Psoas muscle (tissue), 8 donors: Measurements from ENCODE around the gene TEX44. TPM values are rescaled to one million over a fixed set of nuclear protein-coding genes. Genes with fewer than 3 reads are reported as not detected.

Source experiments
- ATAC-seq, 4 donors: fragments of 200-7000 bp; cut with Tn5 transposase; one replicate each; pipeline ENCODE4 v1.9.1; 2020; ENCODE audit warnings: moderate library complexity in 3 of 4, mild to moderate bottlenecking in 2 of 4
- DNase-seq, 2 donors: peaks; one replicate each; pipeline ENCODE4 v3.0.0-alpha.2; 2020
- H3K27ac ChIP-seq: fragments of 200-600 bp; one replicate; pipeline ENCODE4 v1.8.0; 2022
- H3K27me3 ChIP-seq, 3 donors: fragments of 200-600 bp in 1 of 3; one replicate each; pipeline versions ENCODE4 v1.6.1 to v1.8.0; 2013 to 2022; ENCODE audit warnings: low read length in 2 of 3, mild to moderate bottlenecking in 2 of 3, moderate library complexity in 1 of 3; ENCODE audit not compliant: insufficient read depth in 3 of 3
- H3K36me3 ChIP-seq, 2 donors: fragments of 200-600 bp in 1 of 2; one replicate each; pipeline versions ENCODE4 v1.6.1 to v1.8.0; 2013 to 2022; ENCODE audit warnings: low read depth in 1 of 2, mild to moderate bottlenecking in 1 of 2, moderate library complexity in 1 of 2; ENCODE audit not compliant: insufficient read depth in 1 of 2
- H3K4me1 ChIP-seq: fragments of 200-600 bp; one replicate; pipeline ENCODE4 v1.8.0; 2022
- H3K4me3 ChIP-seq: fragments of 200-600 bp; one replicate; pipeline ENCODE4 v1.8.0; 2022; ENCODE audit warnings: mild to moderate bottlenecking
- H3K9me3 ChIP-seq: fragments of 200-600 bp; one replicate; pipeline ENCODE4 v1.8.0; 2022
- WGBS, 3 donors: extraction: QIAGEN DNeasy Blood & Tissue Kit; methylation state at CpG; one replicate each; pipeline versions ENCODE4 v1.1.6 to v1.1.7; 2013; 5-methylcytosine and 5-hydroxymethylcytosine counted together
- intact Hi-C, 2 donors: fragments of 100-400 bp; cut with DNase I; formaldehyde crosslinking; loops; one replicate each; pipeline versions ENCODE4 v1.11.0 to v1.14.2; 2022
- long read RNA-seq, 2 donors: library from polyadenylated mRNA; unstranded; transcript quantifications; one replicate each; pipeline ENCODE4 v2.0.0, GENCODE V29; 2021
- polyA plus RNA-seq, 3 donors: library from polyadenylated mRNA; stranded (reverse); fragments of 200-250 nt; gene quantifications; one replicate each; pipeline ENCODE4 v1.2.3, GENCODE V29; 2013
- total RNA-seq, 4 donors: library from RNA; stranded (reverse); fragmentation: NEBNext Ultra II Directional in 2 of 4; extraction: Animal tissue kit (Norgen Biotek cat#: 25700) in 2 of 4; gene quantifications; one replicate each; pipeline versions ENCODE4 v1.2.1 to v1.2.4, GENCODE V29; 2021 to 2023
- TF ChIP-seq, protein P1 (sequence below): fragments of 200-600 bp; IDR thresholded peaks from one replicate; pipeline ENCODE4 v1.8.0; 2022; ENCODE audit warnings: antibody characterized with exemption
- donor health status: healthy with polysubstance abuse.
- donor health status: DM: no; HTN: no; CAD: no; lungs with moderate emphysema.
- donor health status: Bipolar disorder and iron deficiency.
- donor health status: healthy.
- donor health status: DM: yes; HTN: yes; CAD: no.
- donor health status: DM: no; HTN: no; CAD: no.
- donor health status: DM: no; HTN: no; CAD: no.
- donor health status: DM: yes; HTN: yes; CAD: no.

TEX44 gene
- total RNA-seq, result not detected
- not detected for polyA plus RNA-seq
- long read RNA-seq, donor 1, result 0 reads
- long read RNA-seq, donor 2, result 0 reads

GRCh38 chr2:231592636-231593145 is at the start of gene TEX44:
TEX44 (plus strand) TSS chr2:231592864; CDS start chr2:231592952, 88 bp downstream.
- DNase-seq, result no peak
- Histone ChIP-seq H3K9me3 (no peaks in the 10 kb centered on the region), H3K36me3 (no peaks in the 10 kb centered on the region), H3K4me1 (peaks cover 3% of the 10 kb centered on the region), H3K4me3 (no peak within 1 kb of the TSS), H3K27ac (no peak within 1 kb of the TSS), H3K27me3 (no peaks in the 10 kb centered on the region)
- no peak for ATAC-seq
- WGBS, 3 donors, result 74 to 88% (median 81%) methylated on average over 6 of the region's 6 CpGs
- TF ChIP-seq, protein P1, sequence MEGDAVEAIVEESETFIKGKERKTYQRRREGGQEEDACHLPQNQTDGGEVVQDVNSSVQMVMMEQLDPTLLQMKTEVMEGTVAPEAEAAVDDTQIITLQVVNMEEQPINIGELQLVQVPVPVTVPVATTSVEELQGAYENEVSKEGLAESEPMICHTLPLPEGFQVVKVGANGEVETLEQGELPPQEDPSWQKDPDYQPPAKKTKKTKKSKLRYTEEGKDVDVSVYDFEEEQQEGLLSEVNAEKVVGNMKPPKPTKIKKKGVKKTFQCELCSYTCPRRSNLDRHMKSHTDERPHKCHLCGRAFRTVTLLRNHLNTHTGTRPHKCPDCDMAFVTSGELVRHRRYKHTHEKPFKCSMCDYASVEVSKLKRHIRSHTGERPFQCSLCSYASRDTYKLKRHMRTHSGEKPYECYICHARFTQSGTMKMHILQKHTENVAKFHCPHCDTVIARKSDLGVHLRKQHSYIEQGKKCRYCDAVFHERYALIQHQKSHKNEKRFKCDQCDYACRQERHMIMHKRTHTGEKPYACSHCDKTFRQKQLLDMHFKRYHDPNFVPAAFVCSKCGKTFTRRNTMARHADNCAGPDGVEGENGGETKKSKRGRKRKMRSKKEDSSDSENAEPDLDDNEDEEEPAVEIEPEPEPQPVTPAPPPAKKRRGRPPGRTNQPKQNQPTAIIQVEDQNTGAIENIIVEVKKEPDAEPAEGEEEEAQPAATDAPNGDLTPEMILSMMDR, result no peak
- intact Hi-C loops, result loop anchor here in 1 of 2 donors (5.0 kb wide), 1 partner anchor 70 kb away; no protein-coding TSS in a partner anchor

GRCh38 chr2:231545105-231545902 is 47.4 kb upstream of the TEX44 start:
- Histone ChIP-seq H3K4me1 (no peaks in the 10 kb centered on the region), H3K27ac (peak overlapping the region; percentile 26), H3K4me3 (no peak overlapping the region), H3K36me3 (no peaks in the 10 kb centered on the region), H3K27me3 (no peaks in the 10 kb centered on the region), H3K9me3 (peaks cover 9% of the 10 kb centered on the region)
- ATAC-seq (peak; percentile 40 to 64 (median 55)), DNase-seq (no peak)
- intact Hi-C loops, result no loop called here
- WGBS, 3 donors, result 45 to 49% (median 48%) methylated on average over 14 of the region's 14 CpGs
- TF ChIP-seq, protein P1, result no peak

DNA sequence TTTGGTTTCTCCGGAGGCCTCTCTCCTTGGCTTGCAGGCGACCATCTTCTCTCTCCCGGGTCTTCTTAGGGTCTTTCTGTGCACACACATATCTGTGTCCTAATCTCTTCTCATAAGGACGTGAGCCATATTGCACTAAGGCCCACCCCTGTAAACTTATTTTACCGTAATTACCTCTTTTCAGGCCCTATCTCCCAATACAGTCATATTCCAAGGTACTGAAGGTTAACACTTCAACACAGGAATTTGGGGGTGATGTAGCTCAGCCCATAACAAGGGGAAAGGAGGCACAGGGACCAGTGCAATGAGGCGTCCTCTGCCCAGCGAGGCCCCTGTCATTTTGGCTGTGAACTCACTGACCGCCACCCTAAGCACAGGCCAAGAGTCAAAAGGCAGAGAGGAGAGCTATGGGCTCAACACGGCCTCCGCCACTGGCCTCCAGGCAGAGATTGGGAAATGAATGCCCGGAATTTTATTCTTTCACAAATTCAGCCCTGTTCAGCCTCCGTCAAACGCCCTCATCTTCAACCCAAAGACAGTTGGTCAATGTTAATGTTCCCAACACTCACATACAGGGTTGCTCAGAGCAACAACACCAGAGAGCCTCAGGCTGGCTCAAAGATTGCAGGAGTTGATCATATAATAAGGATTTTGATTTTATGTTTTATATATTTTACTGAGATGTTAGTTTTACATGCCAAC is 46.5 kb upstream of the TEX44 start:
- no peak overlapping the region for H3K4me3 ChIP-seq
- no peaks in the 10 kb centered on the region for H3K36me3 ChIP-seq
- WGBS, 3 donors, result 87 to 91% (median 89%) methylated on average over 13 of the region's 13 CpGs
- intact Hi-C loops, result no loop called here
- H3K27ac ChIP-seq, result no peak overlapping the region
- TF ChIP-seq, protein P1, result no peak
- peaks cover 9% of the 10 kb centered on the region for H3K9me3 ChIP-seq
- no peaks in the 10 kb centered on the region for H3K27me3 ChIP-seq
- H3K4me1 ChIP-seq, result no peaks in the 10 kb centered on the region
- ATAC-seq (no peak), DNase-seq (no peak)

DNA sequence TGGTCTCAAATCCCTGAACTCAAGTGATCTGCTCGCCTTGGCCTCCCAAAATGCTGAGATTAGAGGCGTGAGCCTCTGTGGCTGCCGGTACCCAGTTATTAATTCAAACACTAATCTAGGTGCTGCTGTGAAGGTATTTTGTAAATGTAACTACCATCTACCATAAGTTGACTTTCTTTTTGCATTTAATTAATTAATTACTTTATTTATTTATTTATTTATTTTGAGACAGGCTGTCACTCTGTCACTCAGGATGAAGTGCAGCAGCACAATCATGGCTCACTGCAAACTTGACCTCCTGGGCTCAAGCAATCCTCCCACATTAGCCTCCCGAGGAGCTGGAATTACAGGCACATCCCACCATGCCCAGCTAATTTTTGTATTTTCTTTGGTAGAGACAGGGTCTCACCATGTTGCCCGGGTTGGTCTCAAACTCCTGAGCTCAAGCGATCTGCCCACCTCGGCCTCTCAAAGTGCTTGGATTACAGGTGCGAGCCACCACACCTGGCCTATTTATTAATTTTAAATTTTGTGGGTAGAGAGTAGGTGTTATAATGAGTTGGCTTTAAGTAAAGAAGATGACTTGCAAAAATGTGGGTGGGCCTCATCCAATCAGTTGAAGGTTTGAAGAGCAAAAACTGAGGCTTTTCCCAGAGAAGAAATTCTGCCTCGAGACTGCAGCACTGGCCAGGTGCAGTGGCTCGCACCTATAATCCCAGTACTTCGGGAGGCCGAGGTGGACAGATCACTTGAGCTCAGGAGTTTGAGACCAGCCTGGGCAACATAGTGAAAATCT is 45.2 kb upstream of the TEX44 start:
- ATAC-seq, result no peak
- Histone ChIP-seq H3K4me1 (no peaks in the 10 kb centered on the region), H3K27ac (no peak overlapping the region), H3K4me3 (no peak overlapping the region), H3K27me3 (no peaks in the 10 kb centered on the region), H3K9me3 (peaks cover 11% of the 10 kb centered on the region), H3K36me3 (no peaks in the 10 kb centered on the region)
- DNase-seq, result no peak
- intact Hi-C loops, result no loop called here
- 92 to 96% (median 94%) methylated on average over 12 of the region's 12 CpGs for WGBS, 3 donors
- TF ChIP-seq, protein P1, result no peak
